DOHH2 (cell line): ENCODE measurements around the gene CLK3.

Source experiments
- H3F3A ChIP-seq: fragments of 200-600 bp; sonication (generic), shearing (Covaris generic); 2 replicates; pipeline ENCODE4 v1.6.0; 2016; ENCODE audit warnings: antibody characterized with exemption, mild to moderate bottlenecking; ENCODE audit not compliant: control insufficient read depth, insufficient read depth
- H3K27ac ChIP-seq: fragments of 200-600 bp; sonication (generic); 2 replicates; pipeline ENCODE4 v1.5.1; 2014; ENCODE audit warnings: low read depth, mild to moderate bottlenecking, low read length, moderate library complexity
- H3K27me3 ChIP-seq: fragments of 200-600 bp; sonication (generic); 2 replicates; pipeline ENCODE4 v1.6.1; 2014; ENCODE audit warnings: mild to moderate bottlenecking, low read length, mixed read lengths; ENCODE audit not compliant: control insufficient read depth
- H3K36me3 ChIP-seq: fragments of 200-600 bp; sonication (generic); 2 replicates; pipeline ENCODE4 v1.6.1; 2014; ENCODE audit warnings: mild to moderate bottlenecking, low read length, moderate library complexity, mixed read lengths; ENCODE audit not compliant: control insufficient read depth
- H3K4me1 ChIP-seq: fragments of 200-600 bp; sonication (generic); 2 replicates; pipeline ENCODE4 v1.6.1; 2014; ENCODE audit warnings: mild to moderate bottlenecking, low read length, mixed read lengths; ENCODE audit not compliant: control insufficient read depth
- H3K4me2 ChIP-seq: fragments of 200-600 bp; sonication (generic); 2 replicates; pipeline ENCODE4 v1.6.0; 2014; ENCODE audit warnings: mild to moderate bottlenecking, low read length, moderate library complexity
- H3K4me3 ChIP-seq: fragments of 200-600 bp; sonication (generic); 2 replicates; pipeline ENCODE4 v1.5.1; 2014; ENCODE audit warnings: mild to moderate bottlenecking, low read length, mixed read lengths
- H3K79me2 ChIP-seq: fragments of 200-600 bp; sonication (generic); 2 replicates; pipeline ENCODE4 v1.6.1; 2014; ENCODE audit warnings: mild to moderate bottlenecking, low read length, mixed read lengths; ENCODE audit not compliant: control insufficient read depth
- H3K9me2 ChIP-seq: fragments of 200-600 bp; sonication (generic); replicated peaks from 2 replicates; pipeline ENCODE4 v1.6.1; 2014; ENCODE audit warnings: mild to moderate bottlenecking, low read length, mixed read lengths; ENCODE audit not compliant: control insufficient read depth
- H3K9me3 ChIP-seq: fragments of 200-600 bp; sonication (generic); 2 replicates; pipeline ENCODE4 v1.6.1; 2014; ENCODE audit warnings: antibody characterized with exemption, low read length, mixed read lengths; ENCODE audit not compliant: control insufficient read depth, insufficient read depth
- H4K20me1 ChIP-seq: fragments of 200-600 bp; sonication (generic); 2 replicates; pipeline ENCODE4 v1.6.0; 2014; ENCODE audit warnings: low read depth, mild to moderate bottlenecking, antibody characterized with exemption, low read length, moderate library complexity; ENCODE audit not compliant: control insufficient read depth, insufficient read depth
- CTCF ChIP-seq: fragments of 200-600 bp; sonication (generic); IDR thresholded peaks from one replicate; pipeline ENCODE4 v1.5.1; 2014; ENCODE audit warnings: antibody characterized with exemption, mild to moderate bottlenecking, low read depth, low read length; ENCODE audit not compliant: poor library complexity, severe bottlenecking
- EZH2phosphoT487 ChIP-seq: fragments of 200-600 bp; sonication (generic); IDR thresholded peaks from 2 replicates; pipeline ENCODE4 v1.6.1; 2017; ENCODE audit warnings: borderline replicate concordance, mild to moderate bottlenecking, antibody characterized with exemption, low read length, moderate library complexity, mixed read lengths

CLK3 gene

GRCh38 chr15:74621936-74622335 lies 6.3 kb downstream of the CLK3 start:
- Histone ChIP-seq H4K20me1 (peaks cover 32% of the 10 kb centered on the region), H3K27me3 (no peaks in the 10 kb centered on the region), H3K4me1 (peaks cover 11% of the 10 kb centered on the region), H3K27ac (no peak overlapping the region), H3K4me3 (no peak overlapping the region), H3K9me3 (no peaks in the 10 kb centered on the region), H3K9me2 (no peaks in the 10 kb centered on the region), H3F3A (no peaks in the 10 kb centered on the region), H3K79me2 (peaks cover 66% of the 10 kb centered on the region), H3K36me3 (peaks cover 97% of the 10 kb centered on the region), H3K4me2 (no peak overlapping the region)
- no peak for TF ChIP-seq EZH2phosphoT487
- TF ChIP-seq CTCF = no peak

GRCh38 chr15:74622758-74623157 lies 7.1 kb downstream of the CLK3 start:
- Histone ChIP-seq H3K27me3 (no peaks in the 10 kb centered on the region), H3K9me3 (no peaks in the 10 kb centered on the region), H3K9me2 (no peaks in the 10 kb centered on the region), H3K79me2 (peaks cover 60% of the 10 kb centered on the region), H3K27ac (no peak overlapping the region), H4K20me1 (peaks cover 28% of the 10 kb centered on the region), H3K4me2 (no peak overlapping the region), H3K4me3 (no peak overlapping the region), H3K36me3 (peaks cover 97% of the 10 kb centered on the region), H3K4me1 (peaks cover 6% of the 10 kb centered on the region), H3F3A (no peaks in the 10 kb centered on the region)
- TF ChIP-seq CTCF (no peak), EZH2phosphoT487 (no peak)

- Histone ChIP-seq H3F3A (no peaks in the 10 kb centered on the region), H3K9me3 (no peaks in the 10 kb centered on the region), H3K79me2 (peaks cover 46% of the 10 kb centered on the region), H3K4me3 (no peak overlapping the region), H3K27me3 (no peaks in the 10 kb centered on the region), H4K20me1 (peaks cover 18% of the 10 kb centered on the region), H3K4me2 (no peak overlapping the region), H3K36me3 (peaks cover 100% of the 10 kb centered on the region), H3K27ac (no peak overlapping the region), H3K4me1 (peaks cover 4% of the 10 kb centered on the region; the same call in 1 of the 2 replicates), H3K9me2 (no peaks in the 10 kb centered on the region)
- TF ChIP-seq EZH2phosphoT487 = no peak
- TF ChIP-seq CTCF = no peak
Measured at GRCh38 chr15:74624020-74624602, 8.5 kb downstream of the CLK3 start.
